ENCODE results near the gene MYOF.

DNA sequence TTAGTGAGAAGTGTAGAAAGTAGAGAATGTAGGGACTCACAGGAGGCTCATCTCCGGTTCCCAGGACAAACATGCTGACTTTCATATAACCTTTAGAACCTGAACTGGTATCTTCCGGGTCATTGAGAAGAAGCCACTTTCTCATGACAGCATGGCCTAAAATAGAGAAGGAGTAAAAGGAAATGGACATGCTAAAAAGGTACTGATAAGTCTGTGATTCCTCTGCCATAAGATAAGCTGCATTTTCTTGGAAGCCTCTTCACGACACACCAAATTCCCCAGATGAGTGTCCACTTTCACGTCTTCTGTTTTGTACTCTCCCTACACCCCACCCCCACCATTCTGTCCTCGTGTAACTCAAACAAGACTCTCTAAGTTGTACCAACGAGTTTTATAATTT, 79.9 kb downstream of the MYOF start:
- TF ChIP-seq, protein P1, sequence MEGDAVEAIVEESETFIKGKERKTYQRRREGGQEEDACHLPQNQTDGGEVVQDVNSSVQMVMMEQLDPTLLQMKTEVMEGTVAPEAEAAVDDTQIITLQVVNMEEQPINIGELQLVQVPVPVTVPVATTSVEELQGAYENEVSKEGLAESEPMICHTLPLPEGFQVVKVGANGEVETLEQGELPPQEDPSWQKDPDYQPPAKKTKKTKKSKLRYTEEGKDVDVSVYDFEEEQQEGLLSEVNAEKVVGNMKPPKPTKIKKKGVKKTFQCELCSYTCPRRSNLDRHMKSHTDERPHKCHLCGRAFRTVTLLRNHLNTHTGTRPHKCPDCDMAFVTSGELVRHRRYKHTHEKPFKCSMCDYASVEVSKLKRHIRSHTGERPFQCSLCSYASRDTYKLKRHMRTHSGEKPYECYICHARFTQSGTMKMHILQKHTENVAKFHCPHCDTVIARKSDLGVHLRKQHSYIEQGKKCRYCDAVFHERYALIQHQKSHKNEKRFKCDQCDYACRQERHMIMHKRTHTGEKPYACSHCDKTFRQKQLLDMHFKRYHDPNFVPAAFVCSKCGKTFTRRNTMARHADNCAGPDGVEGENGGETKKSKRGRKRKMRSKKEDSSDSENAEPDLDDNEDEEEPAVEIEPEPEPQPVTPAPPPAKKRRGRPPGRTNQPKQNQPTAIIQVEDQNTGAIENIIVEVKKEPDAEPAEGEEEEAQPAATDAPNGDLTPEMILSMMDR (IDR thresholded peaks at IDR 0.05) = no peak
- TF ChIP-seq POLR2A (IDR thresholded peaks at IDR 0.05) = no peak
